Stomach (tissue), 9 donors: ENCODE measurements around the gene NFYA. TPM values are rescaled to one million over a fixed set of nuclear protein-coding genes. Genes with fewer than 3 reads are reported as not detected.

Source experiments
- DNase-seq, 2 donors: peaks; one replicate each; pipeline versions ENCODE4 v3.0.0 to v3.0.0-alpha.2; 2013 to 2019
- H3K27ac ChIP-seq, 5 donors: fragments of 200-600 bp in 4 of 5; sonication (generic) in 4 of 5; one replicate each; pipeline ENCODE4 v1.5.1; 2013 to 2019; ENCODE audit warnings: mild to moderate bottlenecking in 1 of 5, moderate library complexity in 1 of 5
- H3K27me3 ChIP-seq, 3 donors: fragments of 200-600 bp; sonication (generic); one replicate each; pipeline ENCODE4 v1.5.1; 2017 to 2019; ENCODE audit warnings: mixed run types in 1 of 3
- H3K36me3 ChIP-seq, 4 donors: fragments of 200-600 bp; sonication (generic); 1 replicate in 3 of 4; 2 replicates in 1 of 4; pipeline ENCODE4 v1.5.1; 2016 to 2019
- H3K4me1 ChIP-seq, 4 donors: fragments of 200-600 bp; sonication (generic); one replicate each; pipeline ENCODE4 v1.5.1; 2016 to 2019
- H3K4me3 ChIP-seq, 4 donors: fragments of 200-600 bp; sonication (generic) in 3 of 4; one replicate each; pipeline ENCODE4 v1.5.1; 2016 to 2019; ENCODE audit warnings: mild to moderate bottlenecking in 1 of 4
- H3K9me3 ChIP-seq, 4 donors: fragments of 200-600 bp; sonication (generic); one replicate each; pipeline ENCODE4 v1.5.1; 2016 to 2019
- CTCF ChIP-seq, 7 experiments: fragments of 450-650 bp in 4 of 7; fragments of 200-600 bp in 3 of 7; sonication (generic) in 3 of 7; IDR thresholded peaks; one replicate each; pipeline ENCODE4 v1.5.1; 2016 to 2019; ENCODE audit warnings: antibody characterized with exemption in 7 of 7, control low read depth in 2 of 7, mild to moderate bottlenecking in 1 of 7
- EP300 ChIP-seq: sonication (generic); formaldehyde crosslinking; IDR thresholded peaks from one replicate; pipeline ENCODE4 v1.6.1; 2017; ENCODE audit warnings: antibody characterized with exemption
- POLR2A ChIP-seq, 4 donors: fragments of 450-650 bp; IDR thresholded peaks; one replicate each; pipeline ENCODE4 v1.6.1; 2016; ENCODE audit warnings: antibody characterized with exemption in 4 of 4, control low read depth in 2 of 4, mild to moderate bottlenecking in 1 of 4, moderate library complexity in 1 of 4
- POLR2AphosphoS5 ChIP-seq, 3 donors: sonication (generic); formaldehyde crosslinking; IDR thresholded peaks; one replicate each; pipeline ENCODE4 v1.6.1; 2016; ENCODE audit warnings: antibody characterized with exemption in 3 of 3
- WGBS, 5 donors: extraction: QIAGEN DNeasy Blood & Tissue Kit in 3 of 5; methylation state at CpG; one replicate each; pipeline versions ENCODE4 v1.1.5 to v1.1.7; 2013 to 2018; 5-methylcytosine and 5-hydroxymethylcytosine counted together
- intact Hi-C: fragments of 100-400 bp; cut with DNase I; formaldehyde crosslinking; loops from one replicate; pipeline ENCODE4 v1.15.1; 2023; ENCODE audit warnings: low total_unique reads
- polyA plus RNA-seq, 3 donors: library from polyadenylated mRNA; stranded (reverse); fragments of 200-250 nt; gene quantifications; one replicate each; pipeline ENCODE4 v1.2.3, GENCODE V29; 2013
- total RNA-seq, 5 donors: library from RNA; depleted of rRNA; stranded (reverse); fragments of >200 nt; gene quantifications; one replicate each; pipeline versions ENCODE4 v1.1.0 to v1.2.3, GENCODE V29; 2014 to 2016
- donor health status: healthy with polysubstance abuse.
- donor health status: Bipolar disorder and iron deficiency.
- donor health status: healthy.

The NFYA gene
- total and polyA plus RNA-seq, 8 donors, result 5.0 to 35.0 (median 13.4) TPM

- peak; percentile 86 to 94 for DNase-seq
- intact Hi-C loops, result no loop called here
- Histone ChIP-seq H3K27ac (peak overlapping the region in 3 of 5 donors; percentile 73 to 86 (median 84)), H3K27me3 (no peaks in the 10 kb centered on the region), H3K4me3 (no peak overlapping the region), H3K9me3 (no peaks in the 10 kb centered on the region), H3K36me3 (peaks cover 0 to 51% (median 40%) of the 10 kb centered on the region in 4 donors), H3K4me1 (peaks cover 23 to 79% (median 59%) of the 10 kb centered on the region in 4 donors)
- TF ChIP-seq EP300 (no peak), POLR2AphosphoS5 (IDR thresholded peaks at IDR 0.05) (peak in 1 of 3 donors; percentile 54), CTCF (IDR thresholded peaks at IDR 0.05) (peak in 5 of 7 experiments; percentile 71 to 93 (median 84))
- WGBS, 5 donors, result 15 to 27% (median 26%) methylated on average over 3 of the region's 3 CpGs
Measured at GRCh38 chr6:41066867-41067304, 5.9 kb upstream of the NFYA start.

DNA sequence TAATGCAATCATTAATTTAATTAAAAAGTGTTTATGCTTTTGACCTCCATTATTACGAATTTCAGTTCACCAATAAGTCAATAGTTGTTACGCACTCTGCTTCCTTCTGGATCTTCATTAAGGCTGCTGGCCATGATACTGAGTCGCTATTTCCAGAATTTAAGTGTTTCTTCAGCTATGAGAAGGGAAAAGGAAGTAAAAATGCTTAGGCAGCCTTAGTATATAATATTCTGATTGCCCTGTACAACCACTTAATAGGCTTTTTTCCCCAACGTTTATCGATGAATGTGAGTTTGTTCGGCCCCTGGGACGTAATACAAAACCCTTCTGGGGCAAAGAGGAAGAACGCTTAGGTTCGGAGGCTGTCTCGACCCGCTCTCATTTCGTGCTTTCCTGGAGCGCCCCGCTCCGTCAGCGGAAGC lies 1.3 kb upstream of the NFYA start:
- no peaks in the 10 kb centered on the region for H3K27me3 ChIP-seq
- DNase-seq, result no peak
- peak overlapping the region; percentile 81 to 94 (median 92) for H3K4me3 ChIP-seq
- peak overlapping the region; percentile 94 to 100 (median 100) for H3K27ac ChIP-seq
- H3K9me3 ChIP-seq, result no peaks in the 10 kb centered on the region
- H3K36me3 ChIP-seq, result peaks cover 0 to 32% (median 28%) of the 10 kb centered on the region in 4 donors
- intact Hi-C loops, result no loop called here
- 0 to 1% (median 0%) methylated on average over 16 of the region's 16 CpGs for WGBS, 5 donors
- TF ChIP-seq EP300 (no peak), POLR2A (IDR thresholded peaks at IDR 0.05) (peak in 1 of 4 donors; percentile 24), CTCF (IDR thresholded peaks at IDR 0.05) (no peak), POLR2AphosphoS5 (IDR thresholded peaks at IDR 0.05) (peak; percentile 83 to 93 (median 91))
- H3K4me1 ChIP-seq, result peaks cover 28 to 66% (median 45%) of the 10 kb centered on the region in 4 donors

GRCh38 chr6:41071923-41072835 lies 595 bp upstream of the NFYA start, which contains the start of gene OARD1:
Gene OARD1 (minus strand): TSS chr6:41072356. CDS start chr6:41071634, 722 bp downstream.
- peak; percentile 99 to 100 for DNase-seq
- Histone ChIP-seq H3K27ac (peak within 1 kb of the TSS; percentile 94 to 100 (median 100)), H3K36me3 (peaks cover 0 to 30% (median 27%) of the 10 kb centered on the region in 4 donors), H3K4me3 (peak within 1 kb of the TSS; percentile 81 to 94 (median 92)), H3K9me3 (no peaks in the 10 kb centered on the region), H3K4me1 (peaks cover 28 to 65% (median 44%) of the 10 kb centered on the region in 4 donors), H3K27me3 (no peaks in the 10 kb centered on the region)
- intact Hi-C loops, result no loop called here
- TF ChIP-seq POLR2A (IDR thresholded peaks at IDR 0.05) (peak in 2 of 4 donors; percentile 27 to 49), POLR2AphosphoS5 (IDR thresholded peaks at IDR 0.05) (peak; percentile 29 to 84 (median 84)), CTCF (IDR thresholded peaks at IDR 0.05) (peak in 1 of 7 experiments; percentile 26), EP300 (no peak)
- WGBS, 5 donors, result 0 to 1% (median 0%) methylated on average over 56 to 63 of the region's 63 CpGs

DNA sequence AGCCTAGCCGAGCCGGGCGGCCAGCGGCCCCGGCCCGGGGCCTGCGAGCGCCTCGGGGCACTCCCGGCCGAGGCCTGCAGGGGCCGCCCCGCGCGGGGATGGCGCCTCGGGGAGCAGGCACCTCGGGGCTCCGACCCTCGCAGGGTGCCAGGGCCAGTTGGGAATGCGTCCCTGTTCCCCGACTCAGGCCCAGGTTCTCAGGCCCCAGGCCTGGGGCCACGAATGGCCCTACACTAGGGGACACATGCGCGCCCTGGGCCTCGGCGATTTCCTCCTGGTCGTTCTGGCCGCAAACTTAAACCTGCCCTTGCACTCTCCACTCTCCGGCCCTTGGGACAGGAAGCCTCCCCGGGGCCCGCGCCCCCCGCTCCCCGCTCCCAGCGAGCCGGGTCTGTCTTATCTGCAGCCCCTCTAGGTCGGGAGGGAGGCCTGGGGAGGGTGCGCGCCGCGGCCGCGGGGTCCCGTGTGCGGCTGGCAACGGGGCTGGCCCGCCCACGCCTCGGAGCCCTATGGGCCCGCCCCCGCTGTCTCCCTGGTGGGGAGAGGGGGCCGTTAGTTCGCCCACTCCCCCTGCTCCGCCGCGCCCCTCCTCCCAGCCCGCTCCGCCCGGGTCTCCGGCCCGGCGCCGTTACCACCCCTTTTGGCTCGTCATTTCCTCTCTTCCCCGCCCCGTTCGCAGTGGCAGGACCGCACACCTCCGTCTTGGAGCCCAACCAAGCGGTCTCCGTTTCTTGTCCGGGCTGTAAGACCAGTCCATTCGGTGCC lies 611 bp downstream of the NFYA start:
- intact Hi-C loops, result no loop called here
- peak; percentile 93 to 96 for DNase-seq
- peak overlapping the region; percentile 81 to 94 (median 92) for H3K4me3 ChIP-seq
- no peaks in the 10 kb centered on the region for H3K9me3 ChIP-seq
- 0 to 1% (median 0%) methylated on average over 52 to 74 of the region's 74 CpGs for WGBS, 5 donors
- H3K36me3 ChIP-seq, result peaks cover 0 to 18% (median 15%) of the 10 kb centered on the region in 4 donors
- H3K27ac ChIP-seq, result peak overlapping the region; percentile 94 to 100 (median 100)
- peaks cover 28 to 75% (median 46%) of the 10 kb centered on the region in 4 donors for H3K4me1 ChIP-seq
- TF ChIP-seq CTCF (IDR thresholded peaks at IDR 0.05), result peak in 5 of 7 experiments; percentile 8 to 53 (median 19)
- no peak for TF ChIP-seq EP300
- TF ChIP-seq POLR2A (IDR thresholded peaks at IDR 0.05), result peak in 2 of 4 donors; percentile 43 to 69
- TF ChIP-seq POLR2AphosphoS5 (IDR thresholded peaks at IDR 0.05), result peak; percentile 51 to 89 (median 88)
- no peaks in the 10 kb centered on the region for H3K27me3 ChIP-seq
